ENCODE measurements around the gene PXDC1. TPM values are rescaled to one million over a fixed set of nuclear protein-coding genes. Genes with fewer than 3 reads are reported as not detected.

The PXDC1 gene
- total RNA-seq, 4 donors from 2014 or later: 73.5 to 102 (median 82.7) TPM

DNA sequence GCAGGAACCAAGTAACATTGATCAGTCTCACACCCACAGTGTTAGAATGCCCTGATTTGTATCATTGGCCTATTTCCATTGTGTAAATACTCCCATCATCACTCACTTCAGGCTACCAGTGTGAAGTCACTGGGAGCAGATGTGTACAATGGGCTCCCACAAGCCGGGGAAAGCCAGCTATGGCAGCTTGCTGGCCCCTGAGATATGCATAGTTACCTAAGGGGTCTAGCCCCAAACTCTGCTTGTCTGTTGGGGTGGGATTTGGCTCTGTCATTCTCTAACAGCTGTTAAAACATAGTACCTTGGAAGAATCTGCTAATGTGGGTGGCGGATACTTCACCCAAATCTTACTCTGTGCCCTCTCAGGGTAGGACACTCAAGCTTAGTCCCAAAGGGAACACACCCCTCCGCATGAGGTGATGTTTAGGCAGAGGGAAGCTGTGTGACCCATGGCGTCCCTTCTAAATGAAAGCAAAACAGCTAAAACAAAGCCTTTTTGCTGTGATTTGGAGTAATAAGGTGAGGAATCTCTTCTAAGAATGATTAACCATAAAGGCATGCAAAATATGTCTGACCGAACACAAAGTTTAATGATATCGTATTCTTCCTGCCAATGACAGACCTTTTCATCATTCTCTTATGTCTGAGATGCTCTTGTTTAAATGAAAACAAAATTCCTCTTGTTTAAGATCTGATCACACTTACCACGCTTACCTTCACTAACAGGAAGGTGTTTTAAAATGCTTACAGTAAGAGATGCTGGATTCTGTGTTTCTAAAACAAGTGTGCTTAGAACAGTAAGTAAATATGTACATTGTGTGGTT, 45.9 kb upstream of the PXDC1 start:
- H3K27ac ChIP-seq: peak overlapping the region; percentile 61 to 96 (median 81)
- no peaks in the 10 kb centered on the region for H3K27me3 ChIP-seq
- no peaks in the 10 kb centered on the region for H3K9me3 ChIP-seq
- peaks cover 26 to 55% of the 10 kb centered on the region in 2 donors for H3K4me1 ChIP-seq
- no peak for DNase-seq
- no peaks in the 10 kb centered on the region for H3K36me3 ChIP-seq
- 75 to 83% methylated on average over 7 of the region's 7 CpGs for WGBS, 2 donors
- TF ChIP-seq, protein P1, sequence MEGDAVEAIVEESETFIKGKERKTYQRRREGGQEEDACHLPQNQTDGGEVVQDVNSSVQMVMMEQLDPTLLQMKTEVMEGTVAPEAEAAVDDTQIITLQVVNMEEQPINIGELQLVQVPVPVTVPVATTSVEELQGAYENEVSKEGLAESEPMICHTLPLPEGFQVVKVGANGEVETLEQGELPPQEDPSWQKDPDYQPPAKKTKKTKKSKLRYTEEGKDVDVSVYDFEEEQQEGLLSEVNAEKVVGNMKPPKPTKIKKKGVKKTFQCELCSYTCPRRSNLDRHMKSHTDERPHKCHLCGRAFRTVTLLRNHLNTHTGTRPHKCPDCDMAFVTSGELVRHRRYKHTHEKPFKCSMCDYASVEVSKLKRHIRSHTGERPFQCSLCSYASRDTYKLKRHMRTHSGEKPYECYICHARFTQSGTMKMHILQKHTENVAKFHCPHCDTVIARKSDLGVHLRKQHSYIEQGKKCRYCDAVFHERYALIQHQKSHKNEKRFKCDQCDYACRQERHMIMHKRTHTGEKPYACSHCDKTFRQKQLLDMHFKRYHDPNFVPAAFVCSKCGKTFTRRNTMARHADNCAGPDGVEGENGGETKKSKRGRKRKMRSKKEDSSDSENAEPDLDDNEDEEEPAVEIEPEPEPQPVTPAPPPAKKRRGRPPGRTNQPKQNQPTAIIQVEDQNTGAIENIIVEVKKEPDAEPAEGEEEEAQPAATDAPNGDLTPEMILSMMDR (IDR thresholded peaks at IDR 0.05): no peak
- no peak for TF ChIP-seq POLR2A (IDR thresholded peaks at IDR 0.05)
- no peak overlapping the region for H3K4me3 ChIP-seq (replicated peaks in 1 of 3)
- intact Hi-C loops (cut with DNase I): no loop called here

DNA sequence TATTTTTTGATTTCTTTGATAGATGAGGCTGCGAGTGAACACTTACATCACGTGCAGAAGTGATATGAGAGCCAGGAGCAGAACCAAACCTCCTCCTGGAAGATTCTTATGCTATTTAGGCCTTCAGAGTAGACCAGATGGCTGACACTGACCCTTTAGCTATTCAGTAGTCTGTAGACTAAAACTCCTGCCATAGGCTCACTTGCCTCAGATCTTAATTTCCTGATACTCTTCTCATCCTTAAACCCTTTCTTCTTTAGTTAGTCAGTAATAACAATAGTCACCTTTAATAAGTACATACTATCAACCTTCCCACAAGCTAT, 45.2 kb upstream of the PXDC1 start:
- Histone ChIP-seq H3K4me1 (peaks cover 22 to 51% of the 10 kb centered on the region in 2 donors), H3K9me3 (no peaks in the 10 kb centered on the region), H3K27ac (peak overlapping the region in 1 of 3 donors; percentile 81), H3K27me3 (no peaks in the 10 kb centered on the region), H3K4me3 (replicated peaks in 1 of 3) (no peak overlapping the region), H3K36me3 (no peaks in the 10 kb centered on the region)
- no peak for TF ChIP-seq POLR2A (IDR thresholded peaks at IDR 0.05)
- TF ChIP-seq, protein P1 (IDR thresholded peaks at IDR 0.05): no peak
- DNase-seq: no peak
- intact Hi-C loops (cut with DNase I): no loop called here
- WGBS, 2 donors: 71 to 85% methylated on average over 2 of the region's 2 CpGs

DNA sequence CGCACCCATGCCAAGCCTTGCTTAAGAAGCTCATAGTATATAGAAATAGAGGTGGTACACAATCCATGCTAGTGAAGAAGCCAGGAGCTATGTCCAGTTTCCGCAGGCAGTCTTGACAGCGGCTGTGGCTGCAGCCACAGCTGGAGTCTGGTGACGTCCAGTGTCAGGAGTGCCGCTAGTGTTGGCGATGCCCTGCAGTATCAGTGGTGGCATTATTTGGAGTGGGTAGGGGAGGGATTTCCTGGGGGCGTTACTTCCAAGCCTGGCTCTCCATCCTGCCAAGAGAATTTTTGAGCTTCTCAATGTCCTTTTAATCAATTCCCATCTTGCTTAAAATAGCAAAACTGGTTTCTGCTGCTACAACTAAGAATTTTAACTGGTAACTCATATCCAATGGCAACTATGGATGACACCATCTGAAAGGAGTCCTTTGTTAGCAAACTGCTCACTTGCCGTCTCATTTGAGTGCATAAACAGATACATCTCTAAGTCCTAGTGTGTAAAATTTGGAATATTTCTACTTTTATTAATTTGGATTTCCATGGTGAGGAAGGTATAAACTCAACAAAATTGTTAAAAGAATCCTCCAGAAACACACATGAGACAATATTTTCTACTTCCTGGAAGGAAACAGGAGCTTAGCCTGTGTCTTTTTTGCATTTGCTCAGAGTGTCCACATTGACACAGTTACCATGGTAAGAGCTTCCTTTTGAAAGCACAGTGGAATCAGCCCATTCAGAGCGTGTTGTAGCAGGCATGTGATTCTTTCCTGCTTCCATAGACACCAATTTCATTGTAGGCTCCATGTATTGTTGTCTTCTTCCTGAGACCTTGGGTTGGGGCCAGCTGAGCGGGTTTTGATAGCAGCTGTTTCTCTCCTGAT, 44.6 kb upstream of the PXDC1 start:
- H3K27ac ChIP-seq: peak overlapping the region in 1 of 3 donors; percentile 39
- DNase-seq: peak in 1 of 2 donors; percentile 18
- WGBS, 2 donors: 77 to 85% methylated on average over 10 of the region's 10 CpGs
- H3K9me3 ChIP-seq: no peaks in the 10 kb centered on the region
- no peaks in the 10 kb centered on the region for H3K36me3 ChIP-seq
- peaks cover 16 to 45% of the 10 kb centered on the region in 2 donors for H3K4me1 ChIP-seq
- no peaks in the 10 kb centered on the region for H3K27me3 ChIP-seq
- no peak for TF ChIP-seq POLR2A (IDR thresholded peaks at IDR 0.05)
- TF ChIP-seq, protein P1 (IDR thresholded peaks at IDR 0.05): no peak
- intact Hi-C loops (cut with DNase I): no loop called here
- H3K4me3 ChIP-seq (replicated peaks in 1 of 3): no peak overlapping the region

DNA sequence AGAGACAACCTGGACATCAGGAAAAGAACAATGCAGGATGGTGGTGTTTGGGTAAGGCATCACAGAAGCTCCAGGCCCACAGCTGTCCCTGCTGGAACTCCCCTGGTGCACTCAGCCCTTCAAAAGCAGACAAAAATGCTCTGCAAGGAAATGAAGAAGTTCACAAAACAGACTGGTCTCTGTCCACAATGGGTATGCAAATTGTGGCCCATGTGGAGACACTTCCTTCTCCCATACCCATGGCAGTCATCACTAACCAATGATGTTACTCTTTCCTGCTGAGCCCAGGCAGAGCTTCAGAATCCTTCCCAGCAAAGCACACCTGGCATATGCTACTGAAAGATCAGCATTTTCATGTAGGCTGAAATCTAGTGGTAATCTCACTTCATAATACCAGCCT, 42.6 kb upstream of the PXDC1 start:
- no peak for DNase-seq
- TF ChIP-seq, protein P1 (IDR thresholded peaks at IDR 0.05): no peak
- TF ChIP-seq POLR2A (IDR thresholded peaks at IDR 0.05): no peak
- H3K36me3 ChIP-seq: no peaks in the 10 kb centered on the region
- peaks cover 14 to 26% of the 10 kb centered on the region in 2 donors for H3K4me1 ChIP-seq
- H3K9me3 ChIP-seq: no peaks in the 10 kb centered on the region
- no peak overlapping the region for H3K27ac ChIP-seq
- no peaks in the 10 kb centered on the region for H3K27me3 ChIP-seq
- no peak overlapping the region for H3K4me3 ChIP-seq (replicated peaks in 1 of 3)
- intact Hi-C loops (cut with DNase I): no loop called here

DNA sequence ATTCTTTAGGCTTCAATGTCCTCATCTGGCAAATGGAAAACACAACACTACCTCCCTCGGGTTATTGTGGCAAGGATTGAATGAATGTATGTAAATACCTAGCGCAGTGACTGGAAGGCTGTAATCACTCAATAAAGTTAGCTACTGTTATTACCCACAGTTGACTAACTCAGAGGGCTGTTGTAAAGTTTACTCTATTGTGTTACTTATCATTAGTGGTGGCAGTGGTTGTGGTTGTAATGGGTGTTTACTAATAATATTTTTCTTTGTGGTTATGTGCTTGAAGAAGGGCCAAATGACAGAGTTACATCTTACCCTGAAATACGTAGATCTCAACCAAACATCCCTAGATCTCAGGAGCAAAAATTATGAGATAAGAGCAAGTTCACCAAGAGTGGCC, 42.0 kb upstream of the PXDC1 start:
- H3K9me3 ChIP-seq: no peaks in the 10 kb centered on the region
- intact Hi-C loops (cut with DNase I): no loop called here
- H3K27me3 ChIP-seq: no peaks in the 10 kb centered on the region
- H3K36me3 ChIP-seq: no peaks in the 10 kb centered on the region
- no peak overlapping the region for H3K27ac ChIP-seq
- no peak overlapping the region for H3K4me3 ChIP-seq (replicated peaks in 1 of 3)
- TF ChIP-seq, protein P1 (IDR thresholded peaks at IDR 0.05): no peak
- TF ChIP-seq POLR2A (IDR thresholded peaks at IDR 0.05): no peak
- peaks cover 8 to 20% of the 10 kb centered on the region in 2 donors for H3K4me1 ChIP-seq
- WGBS, 2 donors: 95 to 96% methylated on average over 3 of the region's 3 CpGs
- no peak for DNase-seq

Data from thyroid gland (tissue), 4 donors.